HFFc6 (cell line): ENCODE data around the gene MITF. TPM values are rescaled to one million over a fixed set of nuclear protein-coding genes. Genes with fewer than 3 reads are reported as not detected.
A peak's percentile ranks its signal among the peaks of the same experiment; 100 is the strongest.

Experiments
- DNase-seq: peaks from one replicate; pipeline ENCODE4 v3.0.0-alpha.2; 2018
- H3K27ac Mint-ChIP-seq: 2 replicates; pipeline ENCODE4 v1.8.0; 2020; ENCODE audit warnings: mild to moderate bottlenecking, mixed read lengths
- H3K27me3 Mint-ChIP-seq: 2 replicates; pipeline ENCODE4 v1.8.0; 2021; ENCODE audit warnings: mild to moderate bottlenecking, moderate library complexity, mixed read lengths; ENCODE audit not compliant: insufficient read depth
- H3K36me3 Mint-ChIP-seq: 2 replicates; pipeline ENCODE4 v1.8.0; 2021; ENCODE audit warnings: low read depth, mixed read lengths
- H3K4me1 Mint-ChIP-seq: 2 replicates; pipeline ENCODE4 v1.8.0; 2020; ENCODE audit warnings: low read depth, mixed read lengths
- H3K4me3 Mint-ChIP-seq: 2 replicates; pipeline ENCODE4 v1.8.0; 2020; ENCODE audit warnings: mild to moderate bottlenecking, moderate library complexity, mixed read lengths
- H3K9me3 Mint-ChIP-seq: 2 replicates; pipeline ENCODE4 v1.8.0; 2020; ENCODE audit warnings: mild to moderate bottlenecking, mixed read lengths
- total RNA-seq, 6 experiments: library from RNA; stranded (reverse); fragmentation: NEBNext Ultra II Directional; extraction: Animal tissue kit (Norgen Biotek cat#: 25700); gene quantifications; 2 replicates in 1 of 6; 3 replicates in 5 of 6; pipeline ENCODE4 v1.2.3, GENCODE V29; 2021
- TF ChIP-seq, protein P1 (sequence below): fragments of 200-600 bp; sonication (generic); IDR thresholded peaks from 2 replicates; pipeline ENCODE4 v1.5.0; 2021; ENCODE audit warnings: antibody characterized with exemption, mild to moderate bottlenecking

MITF gene
- total RNA-seq, 6 experiments from 2014 or later = 23.3 to 38.2 (median 25.7) TPM

DNA sequence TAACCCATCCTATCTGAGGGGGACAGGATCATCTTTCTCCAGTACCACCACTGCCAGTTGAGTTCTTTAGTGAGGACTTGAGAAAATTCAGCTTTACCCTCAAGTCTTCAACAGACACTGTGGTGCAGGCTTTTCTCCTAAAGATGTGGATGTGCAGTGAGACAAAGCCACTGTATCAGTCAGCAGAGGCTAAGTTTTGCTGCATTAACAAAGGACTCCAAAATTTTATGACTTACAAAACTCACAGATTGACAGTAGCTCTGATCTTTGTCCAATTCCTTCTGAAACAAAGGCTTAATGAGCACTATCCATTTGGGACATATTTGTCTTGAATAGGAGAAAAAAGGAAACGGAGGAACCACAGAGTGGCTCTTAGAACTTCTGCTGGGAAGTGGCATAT lies 87.9 kb downstream of the MITF start:
- Mint-ChIP-seq H3K4me3 (no peak overlapping the region), H3K27me3 (peaks cover 2% of the 10 kb centered on the region; the same call in 1 of the 2 replicates), H3K9me3 (no peaks in the 10 kb centered on the region), H3K27ac (no peak overlapping the region), H3K4me1 (peaks cover 22% of the 10 kb centered on the region), H3K36me3 (peaks cover 13% of the 10 kb centered on the region)
- TF ChIP-seq, protein P1, sequence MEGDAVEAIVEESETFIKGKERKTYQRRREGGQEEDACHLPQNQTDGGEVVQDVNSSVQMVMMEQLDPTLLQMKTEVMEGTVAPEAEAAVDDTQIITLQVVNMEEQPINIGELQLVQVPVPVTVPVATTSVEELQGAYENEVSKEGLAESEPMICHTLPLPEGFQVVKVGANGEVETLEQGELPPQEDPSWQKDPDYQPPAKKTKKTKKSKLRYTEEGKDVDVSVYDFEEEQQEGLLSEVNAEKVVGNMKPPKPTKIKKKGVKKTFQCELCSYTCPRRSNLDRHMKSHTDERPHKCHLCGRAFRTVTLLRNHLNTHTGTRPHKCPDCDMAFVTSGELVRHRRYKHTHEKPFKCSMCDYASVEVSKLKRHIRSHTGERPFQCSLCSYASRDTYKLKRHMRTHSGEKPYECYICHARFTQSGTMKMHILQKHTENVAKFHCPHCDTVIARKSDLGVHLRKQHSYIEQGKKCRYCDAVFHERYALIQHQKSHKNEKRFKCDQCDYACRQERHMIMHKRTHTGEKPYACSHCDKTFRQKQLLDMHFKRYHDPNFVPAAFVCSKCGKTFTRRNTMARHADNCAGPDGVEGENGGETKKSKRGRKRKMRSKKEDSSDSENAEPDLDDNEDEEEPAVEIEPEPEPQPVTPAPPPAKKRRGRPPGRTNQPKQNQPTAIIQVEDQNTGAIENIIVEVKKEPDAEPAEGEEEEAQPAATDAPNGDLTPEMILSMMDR = no peak
- DNase-seq = no peak

DNA sequence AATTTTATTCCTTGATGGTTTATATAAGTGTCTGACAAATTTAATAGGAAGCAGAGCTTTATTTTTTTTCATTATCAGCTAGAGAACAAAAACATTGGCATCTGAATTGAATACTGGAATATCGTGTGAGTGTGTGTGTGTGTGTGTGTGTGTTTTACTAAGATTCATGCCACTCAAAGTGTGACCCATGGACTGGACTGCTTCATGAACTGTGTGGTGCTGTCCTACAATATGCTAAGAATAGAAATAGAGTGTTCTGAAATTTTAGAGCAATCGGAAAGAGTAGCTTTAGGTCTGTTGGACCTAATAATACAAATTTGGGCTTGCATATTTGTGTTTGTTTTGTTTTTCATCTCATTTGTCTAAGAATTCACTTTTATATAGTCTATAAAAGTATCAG lies 89.6 kb downstream of the MITF start:
- H3K36me3 Mint-ChIP-seq = peaks cover 13% of the 10 kb centered on the region
- H3K27me3 Mint-ChIP-seq = peaks cover 2% of the 10 kb centered on the region; the same call in 1 of the 2 replicates
- TF ChIP-seq, protein P1 = no peak
- DNase-seq = no peak
- peaks cover 5% of the 10 kb centered on the region for H3K4me1 Mint-ChIP-seq
- H3K27ac Mint-ChIP-seq = no peak overlapping the region
- H3K4me3 Mint-ChIP-seq = no peak overlapping the region
- no peaks in the 10 kb centered on the region for H3K9me3 Mint-ChIP-seq

DNA sequence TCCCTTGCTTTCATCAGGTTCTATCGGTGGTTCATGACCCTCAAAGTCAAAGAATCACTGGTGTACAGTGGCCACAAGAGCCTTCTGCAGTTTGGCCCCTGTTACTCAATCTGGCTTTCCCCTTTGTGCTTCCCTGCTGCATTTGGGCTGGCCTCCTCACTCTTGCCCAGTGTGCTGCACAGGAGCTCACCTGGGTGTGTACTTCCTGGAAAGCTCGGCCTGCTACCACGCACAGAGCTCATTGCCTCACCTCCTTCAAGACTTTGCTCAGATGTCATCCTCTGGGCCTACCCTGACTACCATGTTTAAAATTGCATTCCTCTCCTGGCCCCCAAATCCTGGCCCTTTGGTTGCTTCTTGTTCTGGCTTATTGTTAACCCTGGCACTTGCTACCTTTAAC lies 90.9 kb downstream of the MITF start:
- Mint-ChIP-seq H3K4me1 (no peaks in the 10 kb centered on the region), H3K4me3 (no peak overlapping the region), H3K27me3 (peaks cover 5% of the 10 kb centered on the region; the same call in 1 of the 2 replicates), H3K9me3 (peaks cover 11% of the 10 kb centered on the region), H3K27ac (no peak overlapping the region), H3K36me3 (peaks cover 25% of the 10 kb centered on the region)
- TF ChIP-seq, protein P1 = no peak
- DNase-seq = no peak

DNA sequence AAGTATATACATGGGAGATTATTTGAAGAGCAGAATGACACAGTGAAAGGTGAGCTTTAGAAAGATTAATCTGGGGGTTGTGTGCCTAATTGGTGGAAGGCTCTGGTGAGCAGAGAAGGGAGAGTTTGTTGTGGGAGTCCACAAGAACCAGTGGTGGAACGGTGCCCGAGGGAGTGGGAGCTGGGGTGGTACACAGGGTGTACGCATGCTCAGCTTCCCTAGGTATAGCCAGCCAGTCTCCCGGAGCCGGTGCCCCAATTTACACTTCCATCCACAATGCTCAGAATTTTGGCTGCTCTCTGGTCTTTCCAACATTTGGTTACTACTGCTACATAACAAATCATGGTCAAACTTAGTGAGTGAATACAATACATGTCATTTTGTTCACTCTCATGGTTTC lies 92.5 kb downstream of the MITF start:
- H3K9me3 Mint-ChIP-seq = peaks cover 20% of the 10 kb centered on the region
- H3K4me3 Mint-ChIP-seq = no peak overlapping the region
- no peak for DNase-seq
- H3K27me3 Mint-ChIP-seq = peaks cover 5% of the 10 kb centered on the region; the same call in 1 of the 2 replicates
- H3K36me3 Mint-ChIP-seq = peaks cover 33% of the 10 kb centered on the region
- TF ChIP-seq, protein P1 = no peak
- no peak overlapping the region for H3K27ac Mint-ChIP-seq
- peaks cover 2% of the 10 kb centered on the region; the same call in 1 of the 2 replicates for H3K4me1 Mint-ChIP-seq

DNA sequence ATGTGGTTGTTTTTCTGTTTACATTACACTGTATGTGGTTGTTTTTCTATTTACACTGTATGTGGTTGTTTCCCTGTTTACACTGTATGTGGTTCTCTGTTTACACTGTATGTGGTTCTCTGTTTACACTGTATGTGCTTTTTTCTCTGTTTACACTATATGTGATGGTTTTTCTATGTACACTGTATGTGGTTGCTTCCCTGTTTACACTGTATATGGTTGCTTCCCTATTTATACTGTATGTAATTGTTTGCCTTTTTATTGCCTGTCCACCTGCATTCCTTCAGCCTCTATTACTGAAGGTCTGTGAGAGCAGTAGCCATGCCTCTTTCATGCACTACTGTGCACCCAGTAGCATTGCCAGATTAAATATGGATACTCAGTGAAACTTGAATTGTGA lies 94.3 kb downstream of the MITF start:
- peaks cover 21% of the 10 kb centered on the region for H3K36me3 Mint-ChIP-seq
- H3K27ac Mint-ChIP-seq = no peak overlapping the region
- no peak for DNase-seq
- H3K9me3 Mint-ChIP-seq = peaks cover 20% of the 10 kb centered on the region
- peaks cover 20% of the 10 kb centered on the region for H3K4me1 Mint-ChIP-seq
- TF ChIP-seq, protein P1 = no peak
- peaks cover 5% of the 10 kb centered on the region; the same call in 1 of the 2 replicates for H3K27me3 Mint-ChIP-seq
- H3K4me3 Mint-ChIP-seq = no peak overlapping the region

DNA sequence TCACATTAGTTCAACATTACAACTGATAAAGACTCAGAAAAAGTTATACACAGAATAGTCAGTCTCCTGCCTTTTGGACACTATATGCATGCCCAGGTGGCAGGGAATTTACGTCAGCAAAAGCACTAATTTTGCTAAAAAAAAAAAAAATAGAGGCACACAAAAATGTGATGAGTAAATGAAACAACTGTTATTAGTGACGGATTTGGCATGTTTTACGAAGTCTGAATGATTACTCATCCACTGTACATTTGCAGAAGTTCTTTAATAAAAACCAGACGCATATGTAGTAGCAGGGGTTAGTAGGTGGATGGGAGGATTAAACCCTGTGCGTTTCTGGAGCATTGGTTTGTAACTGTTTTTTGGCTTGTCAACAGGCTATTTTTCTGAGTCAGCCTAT lies 99.0 kb downstream of the MITF start:
- H3K9me3 Mint-ChIP-seq = peaks cover 20% of the 10 kb centered on the region
- H3K27me3 Mint-ChIP-seq = peaks cover 3% of the 10 kb centered on the region; the same call in 1 of the 2 replicates
- TF ChIP-seq, protein P1 = no peak
- H3K27ac Mint-ChIP-seq = peak overlapping the region; percentile 76
- H3K36me3 Mint-ChIP-seq = peaks cover 21% of the 10 kb centered on the region
- DNase-seq = peak; percentile 94
- peaks cover 38% of the 10 kb centered on the region for H3K4me1 Mint-ChIP-seq
- peak overlapping the region; percentile 68 for H3K4me3 Mint-ChIP-seq
